Prostate gland (tissue), 2 donors: ENCODE data around the gene MYCBPAP. TPM values are rescaled to one million over a fixed set of nuclear protein-coding genes. Genes with fewer than 3 reads are reported as not detected.

Experiments used
- DNase-seq: peaks from one replicate; pipeline ENCODE4 v3.0.0-alpha.2; 2019; ENCODE audit warnings: low spot score
- H3K27ac ChIP-seq, 2 donors: fragments of 200-600 bp; sonication (generic); 2 replicates each; pipeline ENCODE4 v1.5.1; 2017 to 2019
- H3K27me3 ChIP-seq: fragments of 200-600 bp; sonication (generic); replicated peaks from 2 replicates; pipeline ENCODE4 v1.5.1; 2019; ENCODE audit not compliant: insufficient read depth
- H3K36me3 ChIP-seq, 2 donors: fragments of 200-600 bp; sonication (generic); 1 replicate in 1 of 2; 2 replicates in 1 of 2; pipeline versions ENCODE4 v1.5.1 to v1.8.1; 2017 to 2019
- H3K4me1 ChIP-seq: fragments of 200-600 bp; sonication (generic); replicated peaks from 2 replicates; pipeline ENCODE4 v1.5.1; 2019
- H3K4me3 ChIP-seq, 2 donors: fragments of 200-600 bp; sonication (generic); 2 replicates each; pipeline ENCODE4 v1.5.1; 2017 to 2019
- H3K9me3 ChIP-seq: fragments of 200-600 bp; sonication (generic); 2 replicates; pipeline ENCODE4 v1.5.1; 2017
- POLR2A ChIP-seq: fragments of 450-650 bp; IDR thresholded peaks from one replicate; pipeline ENCODE4 v1.6.1; 2016; ENCODE audit warnings: antibody characterized with exemption, mild to moderate bottlenecking
- POLR2AphosphoS5 ChIP-seq: sonication (generic); formaldehyde crosslinking; IDR thresholded peaks from one replicate; pipeline ENCODE4 v1.6.1; 2017; ENCODE audit warnings: antibody characterized with exemption
- WGBS: methylation state at CpG from one replicate; pipeline ENCODE4 v1.1.5; 2018; 5-methylcytosine and 5-hydroxymethylcytosine counted together
- intact Hi-C: fragments of 100-400 bp; cut with DNase I; formaldehyde crosslinking; loops from one replicate; pipeline ENCODE4 v1.14.2; 2022
- total RNA-seq, 2 donors: library from RNA; depleted of rRNA; stranded (reverse); fragments of >200 nt; gene quantifications; one replicate each; pipeline ENCODE4 v1.1.0, GENCODE V29; 2016
- TF ChIP-seq, protein P1 (sequence below), 4 experiments: fragments of 200-600 bp in 2 of 4; fragments of 450-650 bp in 2 of 4; sonication (generic) in 2 of 4; IDR thresholded peaks; 1 replicate in 3 of 4; 2 replicates in 1 of 4; pipeline ENCODE4 v1.5.1; 2016 to 2019; ENCODE audit warnings: antibody characterized with exemption in 4 of 4, mild to moderate bottlenecking in 2 of 4, moderate library complexity in 2 of 4

Gene MYCBPAP
- total RNA-seq, 2 donors from 2014 or later: 0.14 to 12.6 TPM

DNA sequence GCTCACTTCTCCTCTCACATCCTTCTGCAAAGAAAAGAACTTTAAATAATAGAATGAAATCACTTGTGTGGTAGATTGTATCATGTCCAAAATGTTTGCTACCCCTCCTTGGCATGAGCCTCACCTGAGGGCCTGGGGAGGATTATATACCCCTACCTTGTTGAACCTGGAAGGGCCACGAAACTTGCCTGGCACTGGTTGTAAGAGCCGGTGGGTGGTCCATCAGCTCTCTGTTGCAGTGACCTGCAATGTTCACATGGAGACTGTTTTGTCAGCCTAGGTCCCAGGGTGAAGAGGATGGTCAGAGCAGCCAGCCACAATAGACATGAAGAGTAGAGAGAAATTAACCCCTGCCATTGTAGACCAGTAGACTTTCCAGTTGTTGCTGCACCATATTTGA, 19.4 kb upstream of the MYCBPAP start:
- H3K27ac ChIP-seq: no peak overlapping the region
- H3K4me1 ChIP-seq: no peaks in the 10 kb centered on the region
- intact Hi-C loops: no loop called here
- WGBS: 97% methylated on average over 2 of the region's 2 CpGs
- no peaks in the 10 kb centered on the region for H3K27me3 ChIP-seq
- H3K9me3 ChIP-seq: no peaks in the 10 kb centered on the region
- peaks cover 0 to 8% of the 10 kb centered on the region in 2 donors for H3K36me3 ChIP-seq
- no peak for DNase-seq
- TF ChIP-seq POLR2AphosphoS5: no peak
- TF ChIP-seq, protein P1, sequence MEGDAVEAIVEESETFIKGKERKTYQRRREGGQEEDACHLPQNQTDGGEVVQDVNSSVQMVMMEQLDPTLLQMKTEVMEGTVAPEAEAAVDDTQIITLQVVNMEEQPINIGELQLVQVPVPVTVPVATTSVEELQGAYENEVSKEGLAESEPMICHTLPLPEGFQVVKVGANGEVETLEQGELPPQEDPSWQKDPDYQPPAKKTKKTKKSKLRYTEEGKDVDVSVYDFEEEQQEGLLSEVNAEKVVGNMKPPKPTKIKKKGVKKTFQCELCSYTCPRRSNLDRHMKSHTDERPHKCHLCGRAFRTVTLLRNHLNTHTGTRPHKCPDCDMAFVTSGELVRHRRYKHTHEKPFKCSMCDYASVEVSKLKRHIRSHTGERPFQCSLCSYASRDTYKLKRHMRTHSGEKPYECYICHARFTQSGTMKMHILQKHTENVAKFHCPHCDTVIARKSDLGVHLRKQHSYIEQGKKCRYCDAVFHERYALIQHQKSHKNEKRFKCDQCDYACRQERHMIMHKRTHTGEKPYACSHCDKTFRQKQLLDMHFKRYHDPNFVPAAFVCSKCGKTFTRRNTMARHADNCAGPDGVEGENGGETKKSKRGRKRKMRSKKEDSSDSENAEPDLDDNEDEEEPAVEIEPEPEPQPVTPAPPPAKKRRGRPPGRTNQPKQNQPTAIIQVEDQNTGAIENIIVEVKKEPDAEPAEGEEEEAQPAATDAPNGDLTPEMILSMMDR (IDR thresholded peaks at IDR 0.05): no peak
- no peak overlapping the region for H3K4me3 ChIP-seq

DNA sequence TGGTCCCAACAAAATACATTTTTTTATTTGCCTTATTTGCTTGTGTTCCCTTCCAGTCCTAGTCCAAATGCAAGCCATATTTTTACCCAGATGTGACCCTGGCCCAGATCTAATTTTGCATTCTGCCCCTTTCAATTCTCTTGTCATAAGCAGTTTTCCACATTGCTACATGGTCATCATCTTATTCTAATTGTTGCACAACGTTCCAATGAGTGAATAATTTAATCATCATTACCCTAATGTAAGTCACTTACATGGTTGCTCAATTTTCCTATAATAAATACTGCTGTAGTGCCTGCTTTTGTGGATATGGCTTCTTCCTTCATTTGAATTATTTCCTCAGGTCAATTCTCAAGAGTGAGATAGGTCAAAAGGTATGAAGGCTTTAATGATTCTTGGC, 16.7 kb upstream of the MYCBPAP start:
- Histone ChIP-seq H3K36me3 (no peaks in the 10 kb centered on the region), H3K4me3 (no peak overlapping the region), H3K9me3 (no peaks in the 10 kb centered on the region), H3K4me1 (no peaks in the 10 kb centered on the region), H3K27me3 (no peaks in the 10 kb centered on the region), H3K27ac (no peak overlapping the region)
- no peak for DNase-seq
- intact Hi-C loops: no loop called here
- WGBS: 52% methylated on average over 1 of the region's 1 CpG
- TF ChIP-seq, protein P1 (IDR thresholded peaks at IDR 0.05): no peak
- no peak for TF ChIP-seq POLR2A
- TF ChIP-seq POLR2AphosphoS5: no peak

DNA sequence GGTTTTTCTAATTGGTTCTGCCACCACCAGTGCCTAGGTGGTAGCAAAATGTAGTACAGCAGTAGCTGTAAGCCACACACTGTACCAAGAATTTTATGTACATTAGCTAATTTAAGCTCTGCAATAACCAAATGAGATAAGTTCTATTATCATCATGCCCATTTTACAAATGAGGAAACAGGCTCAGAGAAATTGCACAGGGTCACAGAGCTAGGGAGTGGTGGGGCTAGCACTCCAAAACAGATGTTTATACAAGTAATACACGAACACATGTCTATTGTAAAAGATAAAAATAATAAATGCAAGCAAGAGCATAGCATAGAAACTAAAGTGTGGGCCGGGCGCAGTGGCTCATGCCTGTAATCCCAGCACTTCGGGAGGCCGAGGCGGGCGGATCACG, 16.0 kb upstream of the MYCBPAP start:
- Histone ChIP-seq H3K9me3 (no peaks in the 10 kb centered on the region), H3K27me3 (no peaks in the 10 kb centered on the region), H3K36me3 (no peaks in the 10 kb centered on the region), H3K4me3 (no peak overlapping the region), H3K4me1 (no peaks in the 10 kb centered on the region), H3K27ac (no peak overlapping the region)
- 85% methylated on average over 8 of the region's 8 CpGs for WGBS
- intact Hi-C loops: no loop called here
- no peak for TF ChIP-seq POLR2A
- TF ChIP-seq, protein P1 (IDR thresholded peaks at IDR 0.05): no peak
- TF ChIP-seq POLR2AphosphoS5: no peak
- DNase-seq: no peak

DNA sequence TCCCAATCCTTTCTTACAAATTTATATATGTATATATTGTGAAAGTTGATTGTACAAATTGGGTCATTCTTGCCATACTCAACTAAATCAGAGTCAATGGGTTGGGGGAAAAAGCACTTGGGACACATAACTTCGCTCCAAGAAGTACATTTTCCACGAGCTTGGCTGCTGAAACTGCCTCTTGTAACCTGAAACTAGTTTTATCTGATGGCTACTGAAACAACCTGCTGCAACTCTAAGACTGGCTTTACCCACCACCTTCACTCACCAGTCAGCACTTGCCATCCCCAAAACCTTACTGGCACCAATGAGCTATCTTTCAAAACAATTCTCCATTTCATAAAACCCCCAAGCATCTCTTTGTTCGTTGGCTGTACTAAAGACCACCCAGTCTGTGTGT, 14.5 kb upstream of the MYCBPAP start:
- H3K9me3 ChIP-seq: no peaks in the 10 kb centered on the region
- intact Hi-C loops: no loop called here
- TF ChIP-seq POLR2AphosphoS5: no peak
- TF ChIP-seq, protein P1 (IDR thresholded peaks at IDR 0.05): no peak
- no peak for TF ChIP-seq POLR2A
- WGBS: 28% methylated on average over 3 of the region's 3 CpGs
- no peak overlapping the region for H3K27ac ChIP-seq
- no peaks in the 10 kb centered on the region for H3K27me3 ChIP-seq
- DNase-seq: no peak
- H3K4me3 ChIP-seq: no peak overlapping the region
- H3K4me1 ChIP-seq: no peaks in the 10 kb centered on the region
- no peaks in the 10 kb centered on the region for H3K36me3 ChIP-seq

DNA sequence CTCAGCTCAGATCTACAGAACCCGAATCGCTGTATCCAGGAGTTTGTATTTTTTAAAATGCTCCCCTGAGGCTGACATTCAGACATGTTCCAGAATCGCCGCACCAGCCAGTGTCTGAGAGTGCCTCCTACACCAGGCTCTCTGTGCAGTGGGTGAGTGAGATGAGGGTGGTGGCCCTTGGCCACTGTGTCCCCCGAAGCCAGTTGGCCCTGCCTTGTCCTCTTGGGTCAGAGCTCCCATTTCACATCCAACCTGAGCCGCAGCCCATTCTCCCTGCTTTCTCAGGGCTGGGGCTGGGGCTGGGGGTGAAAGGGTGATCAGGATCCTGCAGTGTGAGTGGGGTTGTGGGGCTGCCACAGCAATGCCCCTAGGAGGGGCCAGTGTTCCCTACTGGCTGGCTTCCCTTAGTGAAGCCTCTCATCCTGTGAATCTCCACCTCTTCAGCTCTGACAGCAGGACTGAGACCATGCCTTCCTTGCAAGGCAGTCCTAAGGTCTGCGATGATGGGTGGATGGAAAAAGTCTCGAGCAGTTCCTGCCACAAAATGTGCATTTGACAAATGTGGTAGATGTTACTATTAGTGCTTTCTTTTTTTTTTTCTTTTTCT, 12.9 kb upstream of the MYCBPAP start:
- Histone ChIP-seq H3K27me3 (no peaks in the 10 kb centered on the region), H3K36me3 (no peaks in the 10 kb centered on the region), H3K27ac (no peak overlapping the region), H3K9me3 (no peaks in the 10 kb centered on the region), H3K4me3 (no peak overlapping the region), H3K4me1 (no peaks in the 10 kb centered on the region)
- intact Hi-C loops: no loop called here
- DNase-seq: no peak
- WGBS: 90% methylated on average over 8 of the region's 8 CpGs
- TF ChIP-seq, protein P1 (IDR thresholded peaks at IDR 0.05): no peak
- TF ChIP-seq POLR2AphosphoS5 (no peak), POLR2A (no peak)
